Left renal pelvis (tissue), 4 donors: ENCODE results near the gene DUT. TPM values are rescaled to one million over a fixed set of nuclear protein-coding genes. Genes with fewer than 3 reads are reported as not detected.
"Not testable (repeated sequence)": the region's sequence is repeated elsewhere in the genome, so short reads cannot be mapped to it uniquely, and the experiment has no call there.

Experiments used
- DNase-seq, 4 donors: peaks; one replicate each; pipeline ENCODE4 v3.0.0-alpha.2; 2013; ENCODE audit warnings: low read depth in 4 of 4, low spot score in 3 of 4
- polyA plus RNA-seq, 4 donors: library from polyadenylated mRNA; unstranded; fragments of 120-200 nt; gene quantifications; one replicate each; pipeline ENCODE4 v1.2.1, GENCODE V29; 2013; ENCODE audit not compliant: insufficient read length in 4 of 4

DUT gene
- polyA plus RNA-seq, 4 donors: 132 to 182 (median 160) TPM

- DNase-seq: not testable (repeated sequence)
Measured at GRCh38 chr15:48326180-48326579, 5.0 kb upstream of the DUT start.

- no peak for DNase-seq
Measured at GRCh38 chr15:48330105-48330785, 984 bp upstream of the DUT start.

GRCh38 chr15:48331796-48332641 lies 790 bp downstream of the DUT start:
- peak in 3 of 4 donors; percentile 45 to 66 (median 54) for DNase-seq

GRCh38 chr15:48332642-48333034 lies 1.4 kb downstream of the DUT start:
- no peak for DNase-seq

- no peak for DNase-seq
Measured at GRCh38 chr15:48333540-48333939, 2.3 kb downstream of the DUT start.

- no peak for DNase-seq
Measured at GRCh38 chr15:48334260-48334659, 3.0 kb downstream of the DUT start.

- no peak for DNase-seq
Measured at GRCh38 chr15:48336940-48337339, 5.7 kb downstream of the DUT start.

- no peak for DNase-seq
Measured at GRCh38 chr15:48337607-48338006, 6.4 kb downstream of the DUT start.

GRCh38 chr15:48340111-48340510 lies 8.9 kb downstream of the DUT start:
- no peak for DNase-seq

- DNase-seq: no peak
Measured at GRCh38 chr15:48343865-48344264, 12.6 kb downstream of the DUT start.

- no peak for DNase-seq
Measured at GRCh38 chr15:48345516-48345915, 14.3 kb downstream of the DUT start.

GRCh38 chr15:48352474-48353072 lies 21.3 kb downstream of the DUT start:
- peak in 3 of 4 donors; percentile 45 to 52 (median 48) for DNase-seq

- no peak for DNase-seq
Measured at GRCh38 chr15:48354694-48355303, 23.6 kb downstream of the DUT start.

- no peak for DNase-seq
Measured at GRCh38 chr15:48355377-48355776, 24.1 kb downstream of the DUT start.

- peak in 3 of 4 donors; percentile 10 to 14 (median 12) for DNase-seq
Measured at GRCh38 chr15:48358229-48359152, 27.3 kb downstream of the DUT start.

GRCh38 chr15:48360841-48361240 lies 29.6 kb downstream of the DUT start:
- no peak for DNase-seq

GRCh38 chr15:48361685-48362084 lies 30.5 kb downstream of the DUT start:
- DNase-seq: no peak

GRCh38 chr15:48363474-48363873 lies 32.2 kb downstream of the DUT start:
- no peak for DNase-seq

- DNase-seq: no peak
Measured at GRCh38 chr15:48365575-48365974, 34.3 kb downstream of the DUT start.
